Liver (tissue), 9 donors: ENCODE results near the gene PLCD3. TPM values are rescaled to one million over a fixed set of nuclear protein-coding genes. Genes with fewer than 3 reads are reported as not detected.

Source experiments
- DNase-seq: peaks from one replicate; pipeline ENCODE4 v3.0.0-alpha.2; 2017; ENCODE audit warnings: low spot score
- H3K27ac ChIP-seq, 2 donors: one replicate each; pipeline ENCODE4 v1.7.0; 2013; ENCODE audit warnings: inconsistent platforms in 2 of 2, low read length in 2 of 2, control low read depth in 1 of 2, low read depth in 1 of 2, mild to moderate bottlenecking in 1 of 2
- H3K27me3 ChIP-seq, 4 donors: one replicate each; pipeline versions ENCODE4 v1.6.1 to v1.7.0; 2013; ENCODE audit warnings: low read length in 3 of 4, inconsistent platforms in 1 of 4, mild to moderate bottlenecking in 1 of 4, moderate library complexity in 1 of 4; ENCODE audit not compliant: control insufficient read depth in 4 of 4, insufficient read depth in 4 of 4
- H3K36me3 ChIP-seq, 4 donors: one replicate each; pipeline versions ENCODE4 v1.6.1 to v1.7.0; 2013; ENCODE audit warnings: low read length in 3 of 4, mild to moderate bottlenecking in 3 of 4, low read depth in 1 of 4, moderate library complexity in 1 of 4; ENCODE audit not compliant: control insufficient read depth in 4 of 4, insufficient read depth in 3 of 4
- H3K4me1 ChIP-seq, 4 donors: one replicate each; pipeline versions ENCODE4 v1.6.1 to v1.7.0; 2013; ENCODE audit warnings: low read length in 3 of 4, mild to moderate bottlenecking in 3 of 4, moderate library complexity in 1 of 4; ENCODE audit not compliant: control insufficient read depth in 4 of 4, insufficient read depth in 4 of 4
- H3K4me3 ChIP-seq, 3 donors: one replicate each; pipeline versions ENCODE4 v1.6.1 to v1.7.0; 2013; ENCODE audit warnings: low read length in 3 of 3, control low read depth in 1 of 3, low read depth in 1 of 3, mild to moderate bottlenecking in 1 of 3
- H3K9ac ChIP-seq, 2 donors: one replicate each; pipeline ENCODE4 v1.7.0; 2013; ENCODE audit warnings: low read length in 2 of 2, mild to moderate bottlenecking in 2 of 2, moderate library complexity in 2 of 2, control low read depth in 1 of 2, low read depth in 1 of 2
- H3K9me3 ChIP-seq, 4 donors: one replicate each; pipeline versions ENCODE4 v1.6.1 to v1.7.0; 2013; ENCODE audit warnings: low read length in 3 of 4; ENCODE audit not compliant: control insufficient read depth in 4 of 4
- ATF3 ChIP-seq: IDR thresholded peaks from 2 replicates; pipeline ENCODE4 v1.6.1; 2016; ENCODE audit warnings: antibody characterized with exemption
- CTCF ChIP-seq: fragments of 150-350 bp; IDR thresholded peaks from 2 replicates; pipeline ENCODE4 v1.5.1; 2017; ENCODE audit warnings: improper control_type of control experiment, low read depth, low read length; ENCODE audit not compliant: missing input control
- EGR1 ChIP-seq, 2 donors: IDR thresholded peaks; 2 replicates each; pipeline ENCODE4 v1.6.1; 2016 to 2018; ENCODE audit warnings: antibody characterized with exemption in 2 of 2, low read depth in 2 of 2
- FOXA2 ChIP-seq: IDR thresholded peaks from 2 replicates; pipeline ENCODE4 v1.6.1; 2016; ENCODE audit warnings: antibody characterized with exemption
- GABPA ChIP-seq, 2 donors: IDR thresholded peaks in 1 of 2; conservative IDR thresholded peaks in 1 of 2; 2 replicates each; pipeline ENCODE4 v1.6.1; 2016; ENCODE audit warnings: antibody characterized with exemption in 2 of 2, mild to moderate bottlenecking in 1 of 2, moderate library complexity in 1 of 2
- HNF4G ChIP-seq: IDR thresholded peaks from 2 replicates; pipeline ENCODE4 v1.6.1; 2016; ENCODE audit warnings: antibody characterized with exemption
- JUND ChIP-seq, 2 donors: IDR thresholded peaks; 2 replicates each; pipeline ENCODE4 v1.6.1; 2016; ENCODE audit warnings: antibody characterized with exemption in 2 of 2
- NR2F2 ChIP-seq: IDR thresholded peaks from 2 replicates; pipeline ENCODE4 v1.6.1; 2016; ENCODE audit warnings: antibody characterized with exemption
- RAD21 ChIP-seq, 2 donors: IDR thresholded peaks; 2 replicates each; pipeline ENCODE4 v1.6.1; 2016; ENCODE audit warnings: antibody characterized with exemption in 2 of 2, mild to moderate bottlenecking in 2 of 2
- REST ChIP-seq: IDR thresholded peaks from 2 replicates; pipeline ENCODE4 v1.6.1; 2016; ENCODE audit warnings: antibody characterized with exemption, mild to moderate bottlenecking
- RXRA ChIP-seq, 2 donors: IDR thresholded peaks; 2 replicates each; pipeline ENCODE4 v1.6.1; 2017 to 2018; ENCODE audit warnings: antibody characterized with exemption in 2 of 2, mild to moderate bottlenecking in 1 of 2
- SP1 ChIP-seq: IDR thresholded peaks from 2 replicates; pipeline ENCODE4 v1.6.1; 2018; ENCODE audit warnings: antibody characterized with exemption, mild to moderate bottlenecking
- TAF1 ChIP-seq: conservative IDR thresholded peaks from 2 replicates; pipeline ENCODE4 v1.6.1; 2016; ENCODE audit warnings: antibody characterized with exemption, mild to moderate bottlenecking
- ZBTB33 ChIP-seq: IDR thresholded peaks from 2 replicates; pipeline ENCODE4 v1.6.1; 2016; ENCODE audit warnings: antibody characterized with exemption
- WGBS: extraction: QIAGEN DNeasy Blood & Tissue Kit; methylation state at CpG from one replicate; pipeline ENCODE4 v1.1.7; 2013; 5-methylcytosine and 5-hydroxymethylcytosine counted together
- polyA plus RNA-seq, 2 donors: library from polyadenylated mRNA; stranded (reverse) in 1 of 2; unstranded in 1 of 2; fragments of 200-250 nt in 1 of 2; fragments of >200 nt in 1 of 2; fragmentation: Nextera tagmentation in 1 of 2; extraction: Ambion mirVana in 1 of 2; gene quantifications; one replicate each; pipeline versions ENCODE4 v1.2.1 to v1.2.3, GENCODE V29; 2013 to 2015
- total RNA-seq, 2 donors: library from RNA; depleted of rRNA; stranded (reverse); fragments of >200 nt; gene quantifications; one replicate each; pipeline ENCODE4 v1.2.3, GENCODE V29; 2014
- TF ChIP-seq, protein P1 (sequence below): IDR thresholded peaks from 2 replicates; pipeline ENCODE4 v1.6.1; 2016; ENCODE audit warnings: antibody characterized with exemption
- donor health status: healthy.
- donor health status: healthy.
- donor health status: healthy.
- donor health status: healthy.
- donor health status: healthy.

PLCD3 gene
- total and polyA plus RNA-seq, 4 donors: 0.28 to 2.3 (median 1.4) TPM

DNA sequence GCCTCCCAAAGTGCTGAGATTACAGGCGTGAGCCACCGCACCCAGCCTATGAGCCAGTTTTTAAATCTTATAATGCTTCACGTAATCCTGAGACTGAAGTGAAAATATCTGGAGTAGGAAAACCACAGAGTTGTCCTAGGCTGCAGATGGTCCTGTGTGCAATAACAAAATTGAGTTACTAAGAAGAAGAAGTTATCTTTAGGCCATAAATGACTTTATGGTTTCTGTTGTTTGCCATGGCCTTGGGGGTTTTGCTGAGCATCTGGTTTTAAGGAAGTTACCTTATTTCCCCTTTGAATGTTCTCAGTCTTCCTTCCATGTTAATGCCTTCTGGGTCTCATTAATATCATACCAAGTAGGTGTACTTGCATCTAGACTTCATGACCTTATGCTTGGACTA is 54.7 kb downstream of the PLCD3 start:
- Histone ChIP-seq H3K4me3 (no peak overlapping the region), H3K27ac (no peak overlapping the region), H3K4me1 (peaks cover 5 to 16% (median 9%) of the 10 kb centered on the region in 4 donors), H3K9me3 (no peaks in the 10 kb centered on the region), H3K36me3 (peaks cover 6 to 19% (median 13%) of the 10 kb centered on the region in 4 donors), H3K27me3 (no peaks in the 10 kb centered on the region), H3K9ac (no peak overlapping the region)
- 78% methylated on average over 3 of the region's 3 CpGs for WGBS
- DNase-seq: no peak
- TF ChIP-seq SP1: no peak

GRCh38 chr17:45073414-45074070 is 58.8 kb downstream of the PLCD3 start:
- H3K9ac ChIP-seq: no peak overlapping the region
- H3K9me3 ChIP-seq: no peaks in the 10 kb centered on the region
- no peaks in the 10 kb centered on the region for H3K27me3 ChIP-seq
- no peak for DNase-seq
- no peak overlapping the region for H3K27ac ChIP-seq
- no peak overlapping the region for H3K4me3 ChIP-seq
- 83% methylated on average over 5 of the region's 5 CpGs for WGBS
- TF ChIP-seq HNF4G (no peak), RXRA (IDR thresholded peaks at IDR 0.05) (no peak), RAD21 (IDR thresholded peaks at IDR 0.05) (no peak), GABPA (IDR thresholded peaks at IDR 0.05 in 1 of 2, conservative IDR thresholded peaks at IDR 0.05 in 1 of 2) (no peak), ATF3 (no peak), TAF1 (no peak), REST (no peak), ZBTB33 (no peak), CTCF (no peak), JUND (IDR thresholded peaks at IDR 0.05) (no peak), FOXA2 (no peak), EGR1 (IDR thresholded peaks at IDR 0.05; ENCODE audit: low read depth in 2 of 2) (no peak), NR2F2 (no peak)
- TF ChIP-seq, protein P1, sequence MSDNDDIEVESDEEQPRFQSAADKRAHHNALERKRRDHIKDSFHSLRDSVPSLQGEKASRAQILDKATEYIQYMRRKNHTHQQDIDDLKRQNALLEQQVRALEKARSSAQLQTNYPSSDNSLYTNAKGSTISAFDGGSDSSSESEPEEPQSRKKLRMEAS: no peak
- H3K36me3 ChIP-seq: peaks cover 3 to 12% (median 7%) of the 10 kb centered on the region in 4 donors
- peaks cover 9 to 23% (median 12%) of the 10 kb centered on the region in 4 donors for H3K4me1 ChIP-seq
